HepG2 (cell line): ENCODE measurements around the gene AP2S1. TPM values are rescaled to one million over a fixed set of nuclear protein-coding genes. Genes with fewer than 3 reads are reported as not detected.

Source experiments
- ATAC-seq: fragments of 200-7000 bp; cut with Tn5 transposase; 3 replicates; pipeline ENCODE4 v1.9.1; 2020; ENCODE audit warnings: mild to moderate bottlenecking, moderate library complexity
- BruUV-seq: library from RNA; stranded (reverse); fragments of 400-500 nt; replicated peaks from 2 replicates; lab custom pipeline; 2021; lab: Mats Ljungman, UMichigan
- CTCF ChIA-PET: fragments of 300-600 bp; formaldehyde crosslinking; extraction: SDS; loops from one replicate; lab custom pipeline; 2021; ENCODE audit warnings: low total read pairs, inconsistent platforms, low intra/inter-chr PET ratio; lab: Yijun Ruan, JAX
- POLR2A ChIA-PET: fragments of 350-600 bp; sonication (Branson Sonifier 250); formaldehyde crosslinking; loops from one replicate; lab custom pipeline; 2020; ENCODE audit warnings: antibody characterized with exemption, inconsistent platforms; lab: Yijun Ruan, JAX
- DNase-seq: peaks from one replicate; pipeline ENCODE4 v3.0.0-alpha.2; 2015; ENCODE audit warnings: low spot score
- FAIRE-seq: peaks from 3 replicates; lab custom pipeline; 2011; peaks lifted over from hg19 to GRCh38; lab: Jason Lieb, UNC
- H2AFZ ChIP-seq: one replicate; pipeline ENCODE4 v1.6.1; 2011; ENCODE audit warnings: low read length, inconsistent platforms
- H3K27ac ChIP-seq: fragments of 300-600 bp; 3 replicates; pipeline ENCODE4 v1.8.0; 2011; ENCODE audit warnings: mixed run types, mild to moderate bottlenecking, mixed read lengths, low read length, inconsistent platforms; ENCODE audit not compliant: insufficient read depth; ENCODE audit errors: extremely low read length
- H3K27me3 ChIP-seq, 2 experiments: fragments of 200-600 bp in 1 of 2; 2 replicates in 1 of 2; 3 replicates in 1 of 2; pipeline versions ENCODE4 v1.6.0 to v1.8.0; 2011; ENCODE audit warnings: low read length in 2 of 2, mild to moderate bottlenecking in 2 of 2, moderate library complexity in 2 of 2, inconsistent platforms in 1 of 2; ENCODE audit not compliant: insufficient read depth in 2 of 2, control insufficient read depth in 1 of 2
- H3K36me3 ChIP-seq, 2 experiments: fragments of 200-600 bp in 1 of 2; replicated peaks in 1 of 2; 2 replicates in 1 of 2; 3 replicates in 1 of 2; pipeline versions ENCODE4 v1.5.1 to v1.8.0; 2011; ENCODE audit warnings: low read length in 2 of 2, inconsistent platforms in 1 of 2; ENCODE audit not compliant: insufficient read depth in 2 of 2, control insufficient read depth in 1 of 2
- H3K4me1 ChIP-seq: 2 replicates; pipeline ENCODE4 v1.5.1; 2012; ENCODE audit warnings: low read length, inconsistent platforms; ENCODE audit not compliant: insufficient read depth
- H3K4me2 ChIP-seq: 2 replicates; pipeline ENCODE4 v1.6.0; 2011; ENCODE audit warnings: low read depth, low read length, inconsistent platforms
- H3K4me3 ChIP-seq, 3 experiments: fragments of 200-600 bp in 1 of 3; sonication (generic), shearing (Covaris generic) in 1 of 3; replicated peaks in 1 of 3; 2 replicates each; pipeline ENCODE4 v1.5.1; 2011 to 2016; ENCODE audit warnings: low read length in 3 of 3, inconsistent platforms in 2 of 3, low read depth in 2 of 3, mild to moderate bottlenecking in 2 of 3, control low read depth in 1 of 3, mixed read lengths in 1 of 3; ENCODE audit not compliant: insufficient read depth in 1 of 3
- H3K79me2 ChIP-seq: one replicate; pipeline ENCODE4 v1.6.1; 2011; ENCODE audit warnings: low read length, inconsistent platforms; ENCODE audit not compliant: insufficient read depth
- H3K9ac ChIP-seq: 2 replicates; pipeline ENCODE4 v1.6.0; 2011; ENCODE audit warnings: mild to moderate bottlenecking, low read depth, low read length, inconsistent platforms; ENCODE audit not compliant: insufficient read depth
- H3K9me3 ChIP-seq: 2 replicates; pipeline ENCODE4 v1.5.1; 2012; ENCODE audit warnings: mild to moderate bottlenecking, low read length
- H4K20me1 ChIP-seq: 2 replicates; pipeline ENCODE4 v1.6.0; 2011; ENCODE audit warnings: inconsistent platforms, mild to moderate bottlenecking, low read length, moderate library complexity; ENCODE audit not compliant: insufficient read depth
- BORCS8-MEF2B ChIP-seq: sonication (generic); formaldehyde crosslinking; IDR thresholded peaks from 2 replicates; pipeline ENCODE4 v1.8.0; 2022; ENCODE audit warnings: mild to moderate bottlenecking, missing genetic modification reagents
- E2F5 ChIP-seq: sonication (generic); formaldehyde crosslinking; conservative IDR thresholded peaks from 2 replicates; pipeline ENCODE4 v1.4.0; 2020; ENCODE audit warnings: missing genetic modification reagents
- NKX3-1 ChIP-seq: sonication (generic); formaldehyde crosslinking; IDR thresholded peaks from 2 replicates; pipeline ENCODE4 v1.5.0; 2020; ENCODE audit warnings: missing genetic modification reagents
- RARA ChIP-seq: IDR thresholded peaks from 2 replicates; pipeline ENCODE4 v1.6.1; 2016; ENCODE audit warnings: missing genetic modification reagents, missing compliant biosample characterization
- RBM39 ChIP-seq: fragments of 200-400 bp; formaldehyde crosslinking; IDR thresholded peaks from one replicate; pipeline ENCODE4 v1.6.1; 2018; ENCODE audit warnings: antibody characterized with exemption, mild to moderate bottlenecking, low read depth, low read length; ENCODE audit not compliant: poor library complexity, severe bottlenecking
- SNAPC5 ChIP-seq: sonication (generic); formaldehyde crosslinking; IDR thresholded peaks from 2 replicates; pipeline ENCODE4 v1.8.1; 2023; ENCODE audit warnings: mild to moderate bottlenecking, missing genetic modification reagents, borderline replicate concordance
- TCF12 ChIP-seq, 2 experiments: fragments of 450-650 bp in 1 of 2; sonication (generic) in 1 of 2; formaldehyde crosslinking in 1 of 2; IDR thresholded peaks; 2 replicates each; pipeline versions ENCODE4 v1.6.1 to v1.8.0; 2017 to 2022; ENCODE audit warnings: antibody characterized with exemption in 1 of 2, mild to moderate bottlenecking in 1 of 2, missing genetic modification reagents in 1 of 2, moderate library complexity in 1 of 2
- ZBTB2 ChIP-seq: sonication (generic); formaldehyde crosslinking; IDR thresholded peaks from 2 replicates; pipeline ENCODE4 v1.8.0; 2022; ENCODE audit warnings: low read depth, missing genetic modification reagents
- ZNF292 ChIP-seq: sonication (generic); formaldehyde crosslinking; IDR thresholded peaks from 2 replicates; pipeline ENCODE4 v1.8.1; 2022; ENCODE audit warnings: mild to moderate bottlenecking, low read depth, missing genetic modification reagents, borderline replicate concordance
- ZNF562 ChIP-seq: sonication (generic); formaldehyde crosslinking; IDR thresholded peaks from 2 replicates; pipeline ENCODE4 v1.8.0; 2022; ENCODE audit warnings: missing genetic modification reagents, borderline replicate concordance
- ZNF629 ChIP-seq: sonication (generic); formaldehyde crosslinking; conservative IDR thresholded peaks from 2 replicates; pipeline ENCODE4 v1.5.0; 2020; ENCODE audit warnings: missing genetic modification reagents
- ZNF639 ChIP-seq: conservative IDR thresholded peaks from 2 replicates; pipeline ENCODE4 v1.6.1; 2018; ENCODE audit warnings: missing genetic modification reagents
- ZNF652 ChIP-seq: IDR thresholded peaks from 2 replicates; pipeline ENCODE4 v1.6.1; 2016; ENCODE audit warnings: low read depth, borderline replicate concordance
- ZNF709 ChIP-seq: sonication (generic); formaldehyde crosslinking; IDR thresholded peaks from 2 replicates; pipeline ENCODE4 v1.5.0; 2020; ENCODE audit warnings: mild to moderate bottlenecking, missing genetic modification reagents
- ZNF773 ChIP-seq: sonication (generic); formaldehyde crosslinking; IDR thresholded peaks from 2 replicates; pipeline ENCODE4 v1.4.0; 2020; ENCODE audit warnings: missing genetic modification reagents, borderline replicate concordance
- WGBS: methylation state at CpG from one replicate; pipeline ENCODE4 v1.1.6; 2017; ENCODE audit warnings: low lambda C conversion rate; 5-methylcytosine and 5-hydroxymethylcytosine counted together
- in situ Hi-C: cut with HindIII; loops from 2 replicates; pipeline ENCODE4 v1.10.0; 2017; ENCODE audit warnings: low pct_unique_long_range_greater_than_20kb; ENCODE audit not compliant: extremely low pct_ligation_motif_present
- intact Hi-C: fragments of 100-400 bp; cut with micrococcal nuclease; formaldehyde crosslinking; loops from one replicate; pipeline ENCODE4 v1.10.0; 2022; ENCODE audit not compliant: unreplicated experiment
- polyA plus RNA-seq, 8 experiments: library from polyadenylated mRNA; depleted of rRNA in 3 of 8; stranded (reverse) in 7 of 8; unstranded in 1 of 8; fragments of >200 nt; fragmentation: Illumina TruSeq in 4 of 8; extraction: Trizol in 4 of 8; gene quantifications; 2 replicates each; pipeline versions ENCODE4 v1.2.1 to v1.2.3, GENCODE V29; 2011 to 2016; ENCODE audit warnings: low read depth in 4 of 8, missing spikeins in 1 of 8, mixed read lengths in 1 of 8; ENCODE audit not compliant: insufficient read depth in 1 of 8
- total RNA-seq, 5 experiments: library from RNA; depleted of rRNA; stranded (reverse); fragments of >200 nt; fragmentation: Illumina TruSeq; extraction: Trizol; gene quantifications; 2 replicates each; pipeline ENCODE4 v1.2.3, GENCODE V29; 2016; ENCODE audit warnings: low read depth in 1 of 5

Gene AP2S1
- total and polyA plus RNA-seq, 2 of the 13 experiments (the other 11 are each of a cell fraction or from before 2014, with no cell fraction given), result 45.2 to 86.1 TPM

- WGBS, result 93% methylated on average over 5 of the region's 5 CpGs
Measured at GRCh38 chr19:46886546-46887239, 36.0 kb upstream of the AP2S1 start.

More at GRCh38 chr19:46886546-46887239, 36.0 kb upstream of the AP2S1 start:
- in situ Hi-C loops, result no loop called here
- Histone ChIP-seq H3K79me2 (peaks cover 85% of the 10 kb centered on the region), H3K4me3 (no peak overlapping the region), H3K4me2 (no peak overlapping the region), H3K27ac (no peak overlapping the region), H3K36me3 (0 out of 5 replicates have a peak, but pooled peaks cover 0 to 3% of the 10 kb centered on the region in 2 experiments), H2AFZ (no peak overlapping the region), H3K9ac (no peak overlapping the region), H3K4me1 (peaks cover 63% of the 10 kb centered on the region), H3K9me3 (no peaks in the 10 kb centered on the region), H4K20me1 (no peaks in the 10 kb centered on the region; the same call in 1 of the 2 replicates), H3K27me3 (no peaks in the 10 kb centered on the region)
- POLR2A ChIA-PET, result no interaction called here
- TF ChIP-seq ZNF292 (CRISPR knock-in tag) (no peak), ZNF773 (CRISPR knock-in tag) (no peak), RARA (CRISPR knock-in tag) (no peak), NKX3-1 (CRISPR knock-in tag) (no peak), ZNF562 (no peak), E2F5 (CRISPR knock-in tag) (no peak), SNAPC5 (no peak), ZNF709 (CRISPR knock-in tag) (no peak), ZNF629 (CRISPR knock-in tag) (no peak), BORCS8-MEF2B (CRISPR knock-in tag) (no peak), ZNF639 (CRISPR knock-in tag) (no peak), ZBTB2 (CRISPR knock-in tag) (no peak), RBM39 (no peak), ZNF652 (CRISPR knock-in tag) (no peak), TCF12 (IDR thresholded peaks at IDR 0.05) (no peak), TCF12 (CRISPR knock-in tag; IDR thresholded peaks at IDR 0.05) (no peak)
- no TSS peak for BruUV-seq
- ATAC-seq (no peak), DNase-seq (no peak), FAIRE-seq (no peak)
- CTCF ChIA-PET, result no interaction called here
- intact Hi-C loops, result no loop called here
